Activated T-cell treated with anti-CD3 and anti-CD28 coated beads for 1 hour (primary cell): ENCODE measurements around the gene CELA2A.
"Not testable (repeated sequence)": the region's sequence is repeated elsewhere in the genome, so short reads cannot be mapped to it uniquely, and the experiment has no call there.

Source experiments
- DNase-seq: peaks from one replicate; pipeline ENCODE4 v3.0.0-alpha.2; 2020; ENCODE audit warnings: low read depth

Gene CELA2A

DNA sequence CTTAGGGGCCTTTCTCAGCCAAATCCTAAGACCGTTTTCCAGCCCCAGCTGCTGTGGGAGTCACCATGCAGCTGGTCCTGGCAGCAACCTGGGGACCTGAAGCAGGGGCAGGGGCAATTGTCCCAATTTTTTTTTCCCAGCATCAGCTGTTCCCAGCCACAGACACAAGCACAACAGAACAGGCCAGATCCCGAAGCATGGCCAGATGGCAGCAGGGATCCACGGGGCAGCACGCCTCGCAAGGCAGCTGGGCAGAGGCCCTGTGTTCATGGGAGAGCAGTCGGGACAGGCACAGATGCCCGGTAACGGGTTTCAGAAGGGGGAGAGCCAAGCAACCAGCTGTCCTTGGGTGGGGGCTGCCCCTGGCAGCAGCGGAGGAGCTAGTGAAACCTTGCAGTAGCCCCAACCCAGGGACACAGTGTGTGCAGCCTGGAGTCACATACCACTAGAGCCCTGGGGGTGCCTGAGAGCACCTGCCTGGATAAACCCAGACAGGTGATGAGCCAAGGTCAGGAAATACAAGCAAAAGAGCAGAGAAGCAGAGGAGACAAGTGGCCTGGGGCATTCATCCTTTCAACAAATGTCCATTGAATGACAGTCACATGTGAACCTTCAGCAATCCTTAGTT is 13.4 kb downstream of the CELA2A start:
- not testable (repeated sequence) for DNase-seq

DNA sequence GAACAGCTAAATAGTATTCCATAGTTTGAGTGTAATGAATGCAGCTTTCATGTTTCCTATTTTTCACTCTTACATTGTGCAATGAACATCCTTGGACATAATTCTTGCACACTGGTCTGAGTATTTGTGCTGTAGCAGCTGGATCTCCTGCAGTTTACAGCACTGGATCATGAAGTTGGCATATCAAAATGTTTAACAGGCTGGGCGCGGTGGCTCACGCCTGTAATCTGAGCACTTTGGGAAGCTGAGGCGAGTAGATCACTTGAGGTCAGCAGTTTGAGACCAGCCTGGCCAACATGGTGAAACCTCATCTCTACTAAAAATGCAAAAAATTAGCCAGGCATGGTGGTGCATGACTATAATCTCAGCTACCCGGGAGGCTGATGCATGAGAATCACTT is 14.5 kb downstream of the CELA2A start:
- not testable (repeated sequence) for DNase-seq

DNA sequence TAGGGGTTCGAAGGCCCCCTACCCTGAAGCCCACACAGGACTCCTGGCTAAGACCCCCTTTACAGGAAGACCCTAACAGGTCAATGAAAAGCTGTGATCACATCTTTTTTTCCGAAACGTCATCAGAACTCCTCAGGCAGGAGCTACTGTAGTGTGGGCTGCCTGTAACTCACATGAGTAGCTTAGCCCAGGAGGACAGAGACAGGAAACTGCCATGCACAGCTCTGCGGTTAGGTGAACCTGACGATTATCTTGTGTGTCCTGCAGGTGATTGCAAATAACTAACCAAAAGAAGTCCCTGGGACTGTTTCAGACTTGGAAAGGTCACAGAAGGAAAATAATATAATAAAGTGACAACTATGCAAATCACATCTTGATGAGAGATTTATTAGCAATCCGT is 15.2 kb downstream of the CELA2A start:
- not testable (repeated sequence) for DNase-seq

DNA sequence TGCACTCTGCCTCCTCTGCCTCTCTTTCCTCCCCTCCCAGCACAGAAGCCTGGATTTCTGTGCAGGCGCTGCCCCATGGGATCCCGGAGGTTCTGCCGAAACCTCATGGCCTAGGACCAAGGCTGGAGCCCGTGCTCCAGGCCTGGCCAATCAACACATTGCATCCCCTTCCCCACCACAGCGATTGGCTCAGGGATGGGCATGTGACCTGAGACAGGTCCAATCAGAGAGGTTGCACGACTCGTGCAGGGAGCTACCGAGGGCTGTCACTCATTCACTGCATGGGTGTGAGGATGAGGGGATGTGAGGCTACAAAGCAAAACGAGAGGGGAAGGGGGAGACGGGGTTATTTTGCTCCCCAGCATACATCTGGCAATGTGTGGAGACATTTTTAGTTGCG is 16.1 kb downstream of the CELA2A start:
- DNase-seq: no peak

DNA sequence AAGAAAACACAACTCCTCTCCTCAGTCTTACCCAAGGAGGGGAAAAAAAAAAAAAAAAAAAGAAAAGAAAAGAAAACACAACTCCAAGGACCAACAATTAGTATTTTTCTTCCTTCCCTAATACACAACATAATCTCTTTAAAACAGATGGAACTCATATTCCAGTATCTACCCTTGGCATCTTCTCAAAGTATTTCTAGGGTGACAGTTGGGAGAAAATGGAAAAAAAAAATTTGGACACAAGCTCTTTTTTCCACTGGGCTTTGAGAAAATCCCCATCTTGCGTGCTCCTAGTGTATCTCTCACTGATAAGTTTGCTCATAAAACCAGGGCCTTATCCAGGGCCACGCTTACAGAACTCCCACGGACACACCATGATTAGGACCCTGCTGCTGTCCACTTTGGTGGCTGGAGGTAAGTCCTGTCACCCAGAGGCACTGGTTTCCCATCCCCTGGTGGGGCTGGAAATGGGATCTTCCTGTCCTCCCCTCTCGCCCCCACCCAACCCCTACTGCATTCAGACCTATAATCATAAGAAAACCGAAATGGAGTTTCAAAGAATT is 19.3 kb downstream of the CELA2A start, which contains the start of gene CELA2B:
TSS of gene CELA2B (plus strand) at position 353 of the 563 bp plus-strand sequence. CDS start at position 375, 22 bp downstream.
- DNase-seq: no peak

DNA sequence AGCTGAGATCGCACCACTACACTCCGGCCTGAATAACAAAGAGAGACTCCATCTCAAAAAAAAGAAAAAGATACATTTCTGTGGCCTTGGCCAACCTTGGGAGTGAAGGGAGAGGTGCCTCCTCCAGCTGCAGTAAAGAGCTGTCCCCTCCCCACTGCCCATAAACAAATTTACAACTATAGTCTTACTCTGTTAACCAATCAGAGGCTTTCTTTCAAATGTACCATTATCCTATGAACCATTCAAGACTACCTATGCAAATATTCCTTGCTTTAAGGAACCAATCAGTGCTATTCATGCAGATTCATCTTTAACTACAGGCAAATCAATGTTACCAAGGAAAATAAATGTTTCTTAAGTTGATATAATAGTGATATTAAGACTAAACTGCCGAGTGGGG is 20.4 kb downstream of the CELA2A start:
- no peak for DNase-seq

DNA sequence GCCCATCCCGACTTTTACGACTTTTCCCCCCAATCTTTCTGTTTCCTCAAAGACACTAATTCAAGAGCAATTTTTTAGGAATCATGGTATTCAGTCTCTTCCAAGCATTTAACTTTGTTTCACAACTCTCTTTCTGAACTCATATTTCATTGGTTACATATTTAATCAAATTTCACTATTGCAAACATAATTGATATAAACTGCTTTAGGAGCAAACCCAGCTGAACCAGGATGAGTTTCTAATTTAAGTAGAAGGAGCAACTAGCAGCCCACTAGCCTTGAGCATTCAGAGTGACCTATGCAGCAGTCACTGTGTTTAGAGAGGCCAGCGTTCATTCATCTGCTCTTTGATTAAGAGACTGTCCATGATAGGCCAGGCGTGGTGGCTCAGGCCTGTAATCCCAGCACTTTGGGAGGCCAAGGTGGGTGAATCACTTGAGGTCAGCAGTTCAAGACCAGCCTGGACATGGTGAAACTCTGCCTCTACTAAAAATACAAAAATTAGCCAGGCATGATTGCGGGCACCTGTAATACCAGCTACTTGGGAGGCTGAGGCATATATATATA is 21.2 kb downstream of the CELA2A start:
- DNase-seq: no peak

DNA sequence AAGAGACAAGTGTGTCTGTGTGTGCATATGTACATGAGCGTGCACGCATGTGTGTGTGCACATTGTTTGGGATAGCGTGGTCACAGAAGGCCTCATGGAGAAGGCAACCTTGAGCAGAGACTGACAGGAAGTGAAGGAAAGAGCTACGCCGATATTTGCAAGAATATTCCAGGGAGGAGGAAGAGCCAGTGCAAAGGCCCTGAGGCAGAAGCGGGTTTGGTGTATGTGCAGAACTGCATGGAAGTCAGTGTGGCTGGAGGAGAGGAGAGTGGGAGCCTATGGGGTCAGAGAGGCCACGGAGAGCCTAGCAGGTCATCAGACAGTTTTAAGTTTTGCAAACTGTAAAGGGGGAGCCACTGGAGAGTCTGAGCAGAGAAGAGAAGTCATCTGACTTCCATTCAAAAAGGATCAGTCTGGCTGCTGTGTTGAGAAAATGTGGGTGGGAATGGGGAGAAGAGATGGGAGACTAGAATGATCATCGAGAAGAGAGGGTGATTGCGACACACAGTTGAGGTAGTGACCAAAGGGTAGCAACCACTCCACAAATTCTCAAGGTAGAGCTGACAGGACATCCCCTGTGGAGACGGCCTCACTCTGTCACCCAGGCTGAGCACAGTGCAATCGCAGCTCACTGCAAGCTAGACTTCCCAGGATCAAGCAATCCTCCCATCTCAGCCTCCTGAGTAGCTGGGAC is 23.3 kb downstream of the CELA2A start:
- DNase-seq: no peak

DNA sequence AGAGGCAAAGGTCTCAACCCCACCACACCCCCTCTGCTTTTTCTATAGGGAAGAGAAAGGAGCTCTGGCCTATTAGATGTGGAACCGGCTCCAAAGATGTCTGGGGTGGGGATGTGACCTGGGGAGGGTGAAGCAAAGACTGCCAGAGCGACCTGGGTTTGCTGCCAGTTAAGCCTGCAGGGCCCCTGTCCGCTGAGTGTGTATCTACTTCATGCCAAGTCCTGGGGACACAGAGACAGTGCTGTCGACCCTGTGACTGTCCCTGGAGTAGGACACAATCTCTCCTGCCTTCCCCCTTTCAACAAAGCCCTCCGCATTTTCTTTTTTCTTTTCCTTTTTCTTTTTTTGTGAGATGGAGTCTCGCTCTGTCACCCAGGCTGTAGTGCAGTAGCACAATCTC is 25.9 kb downstream of the CELA2A start:
- DNase-seq: not testable (repeated sequence)

DNA sequence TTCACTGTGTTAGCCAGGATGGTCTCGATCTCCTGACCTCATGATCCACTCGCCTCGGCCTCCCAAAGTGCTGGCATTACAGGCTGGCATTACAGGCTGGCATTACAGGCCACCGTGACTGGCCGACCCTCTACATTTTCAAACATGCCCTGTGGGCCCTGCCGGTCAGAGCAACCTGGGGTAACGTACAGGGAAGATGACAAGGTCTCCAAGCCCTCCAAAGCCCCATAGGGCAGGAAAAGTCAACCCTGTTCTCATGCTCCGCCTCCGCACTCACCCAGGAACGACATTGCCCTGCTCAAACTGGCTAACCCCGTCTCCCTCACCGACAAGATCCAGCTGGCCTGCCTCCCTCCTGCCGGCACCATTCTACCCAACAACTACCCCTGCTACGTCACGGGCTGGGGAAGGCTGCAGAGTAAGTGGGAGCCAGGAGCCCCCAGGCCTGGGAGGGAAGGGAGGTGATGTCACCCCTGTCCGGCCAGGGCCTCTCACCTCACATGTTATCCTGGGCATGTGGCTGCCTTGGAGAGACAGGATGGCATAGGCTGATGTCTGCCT is 26.5 kb downstream of the CELA2A start:
- not testable (repeated sequence) for DNase-seq

DNA sequence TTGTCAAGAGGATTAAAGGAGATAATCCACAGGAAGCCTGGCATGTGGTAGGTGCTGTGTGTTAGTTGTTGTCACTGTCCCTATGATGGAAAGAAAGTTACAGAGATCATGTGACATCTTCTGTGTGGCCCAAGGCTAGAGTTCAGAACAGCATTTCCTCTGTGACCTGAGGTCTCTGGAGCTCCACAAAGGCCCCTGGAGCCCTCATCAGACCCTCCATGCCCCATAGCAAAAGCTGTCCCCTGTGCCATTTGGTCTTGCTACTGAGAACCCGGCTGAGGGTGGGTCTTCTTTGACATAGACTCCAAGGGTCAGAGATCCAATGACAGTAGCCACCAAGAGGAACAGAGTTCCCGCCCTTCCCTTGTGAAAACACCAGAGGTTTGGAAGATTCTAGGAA is 27.4 kb downstream of the CELA2A start:
- no peak for DNase-seq

DNA sequence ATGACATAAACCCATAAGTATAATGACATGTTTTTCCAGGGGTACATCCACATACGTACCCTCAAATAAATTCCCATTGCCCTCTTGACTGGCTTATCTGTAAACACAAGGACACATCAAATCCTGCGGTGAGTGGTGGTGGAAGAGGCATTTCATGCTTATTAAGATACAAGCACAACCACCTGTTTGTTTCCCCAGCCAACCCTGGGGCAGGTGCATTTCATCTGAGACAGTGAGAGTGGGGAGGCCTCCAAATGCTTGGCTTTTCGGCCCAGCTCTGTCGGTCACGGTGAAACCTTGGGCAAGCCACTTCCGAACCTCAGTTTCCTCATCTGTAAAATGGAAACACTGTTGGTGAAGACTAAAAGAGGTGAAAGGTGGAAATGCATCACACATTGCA is 27.9 kb downstream of the CELA2A start:
- DNase-seq: not testable (repeated sequence)

DNA sequence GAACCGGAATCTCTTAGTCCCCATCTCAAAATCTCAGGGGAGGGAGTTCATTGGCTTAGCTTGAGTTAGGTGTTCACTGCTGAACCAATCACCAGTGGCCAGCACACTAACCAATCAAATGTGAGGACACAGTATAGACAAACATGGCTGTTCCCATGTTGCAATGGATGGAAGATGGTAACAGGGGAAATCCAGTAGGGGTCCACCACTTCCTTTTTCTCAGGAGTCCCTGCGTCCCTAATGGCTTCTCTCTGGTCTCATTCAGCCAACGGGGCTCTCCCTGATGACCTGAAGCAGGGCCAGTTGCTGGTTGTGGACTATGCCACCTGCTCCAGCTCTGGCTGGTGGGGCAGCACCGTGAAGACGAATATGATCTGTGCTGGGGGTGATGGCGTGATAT is 29.1 kb downstream of the CELA2A start:
- no peak for DNase-seq

DNA sequence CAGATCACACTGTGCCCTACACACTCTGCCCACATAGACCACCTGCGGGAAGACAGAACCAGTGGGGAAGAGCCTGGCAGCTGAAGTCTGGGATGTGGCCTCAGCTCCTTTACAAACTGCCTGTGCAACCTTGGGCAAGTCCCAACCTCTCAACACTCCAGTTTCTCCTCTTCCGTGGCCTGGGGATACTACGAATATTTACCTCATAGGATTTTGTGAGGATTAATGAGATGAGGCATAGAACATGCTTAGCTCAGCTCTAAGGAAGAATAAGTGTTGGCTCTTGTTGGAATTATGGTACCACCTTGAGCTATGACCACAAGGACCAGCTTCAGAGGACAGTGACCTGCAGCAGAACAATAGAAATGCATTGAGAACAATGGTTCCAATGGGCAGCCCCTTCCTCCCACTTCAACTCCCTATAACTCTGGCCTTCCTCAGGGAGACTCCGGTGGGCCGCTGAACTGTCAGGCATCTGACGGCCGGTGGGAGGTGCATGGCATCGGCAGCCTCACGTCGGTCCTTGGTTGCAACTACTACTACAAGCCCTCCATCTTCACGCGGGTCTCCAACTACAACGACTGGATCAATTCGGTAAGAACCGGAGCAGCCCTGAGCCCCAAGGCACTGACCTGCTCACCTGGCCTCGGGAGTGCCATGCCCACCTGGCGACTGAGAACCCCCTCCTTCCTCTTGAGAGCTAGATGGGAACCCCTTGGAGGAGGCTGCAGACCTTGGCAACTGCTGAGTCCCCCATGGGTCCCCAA is 30.5 kb downstream of the CELA2A start:
- DNase-seq: not testable (repeated sequence)

DNA sequence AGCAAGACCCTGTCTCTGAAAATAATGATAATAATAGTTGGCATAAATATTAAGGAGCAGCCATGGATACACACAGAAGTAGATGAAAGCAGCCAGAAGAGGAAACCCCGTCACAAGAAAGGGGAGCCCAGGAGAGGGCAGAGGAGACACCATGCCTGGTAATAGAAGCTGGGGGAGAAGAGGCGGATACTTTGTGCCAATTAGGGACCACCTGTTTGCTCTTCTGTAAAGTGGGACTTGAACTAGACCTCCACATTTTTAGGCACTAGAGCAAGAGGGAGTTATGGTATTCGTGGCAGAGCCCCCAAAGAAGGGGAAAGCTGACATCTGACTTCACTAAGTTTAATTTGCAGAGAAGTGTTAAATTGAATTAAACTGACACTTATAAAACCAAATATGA is 31.8 kb downstream of the CELA2A start:
- DNase-seq: no peak

DNA sequence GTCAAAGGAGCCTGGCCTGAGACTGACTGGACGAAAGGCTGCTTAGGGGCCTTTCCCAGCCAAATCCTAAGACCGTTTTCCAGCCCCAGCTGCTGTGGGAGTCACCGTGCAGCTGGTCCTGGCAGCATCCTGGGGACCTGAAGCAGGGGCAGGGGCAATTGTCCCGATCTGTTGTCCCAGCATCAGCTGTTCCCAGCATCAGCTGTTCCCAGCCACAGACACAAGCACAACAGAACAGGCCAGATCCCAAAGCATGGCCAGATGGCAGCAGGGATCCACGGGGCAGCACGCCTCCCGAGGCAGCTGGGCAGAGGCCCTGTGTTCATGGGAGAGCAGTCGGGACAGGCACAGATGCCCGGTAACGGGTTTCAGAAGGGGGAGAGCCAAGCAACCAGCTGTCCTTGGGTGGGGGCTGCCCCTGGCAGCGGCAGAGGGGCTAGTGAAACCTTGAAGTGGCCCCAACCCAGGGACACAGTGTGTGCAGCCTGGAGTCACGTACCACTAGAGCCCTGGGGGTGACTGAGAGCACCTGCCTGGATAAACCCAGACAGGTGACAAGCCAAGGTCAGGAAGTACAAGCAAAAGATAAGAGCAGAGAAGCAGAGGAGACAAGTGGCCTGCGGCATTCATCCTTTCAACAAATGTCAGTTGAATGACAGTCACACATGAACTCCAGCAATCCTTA is 32.7 kb downstream of the CELA2A start:
- DNase-seq: no peak

DNA sequence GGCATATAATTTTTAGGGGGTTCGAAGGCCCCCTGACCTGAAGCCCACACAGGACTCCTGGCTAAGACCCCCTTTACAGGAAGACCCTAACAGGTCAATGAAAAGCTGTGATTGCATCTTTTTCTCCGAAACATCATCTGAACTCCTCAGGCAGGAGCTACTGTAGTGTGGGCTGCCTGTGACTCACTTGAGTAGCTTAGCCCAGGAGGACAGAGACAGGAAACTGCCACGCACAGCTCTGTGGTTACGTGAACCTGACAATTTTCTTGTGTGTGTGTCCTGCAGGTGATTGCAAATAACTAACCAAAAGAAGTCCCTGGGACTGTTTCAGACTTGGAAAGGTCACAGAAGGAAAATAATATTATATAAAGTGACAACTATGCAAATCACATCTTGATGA is 34.5 kb downstream of the CELA2A start:
- DNase-seq: not testable (repeated sequence)

DNA sequence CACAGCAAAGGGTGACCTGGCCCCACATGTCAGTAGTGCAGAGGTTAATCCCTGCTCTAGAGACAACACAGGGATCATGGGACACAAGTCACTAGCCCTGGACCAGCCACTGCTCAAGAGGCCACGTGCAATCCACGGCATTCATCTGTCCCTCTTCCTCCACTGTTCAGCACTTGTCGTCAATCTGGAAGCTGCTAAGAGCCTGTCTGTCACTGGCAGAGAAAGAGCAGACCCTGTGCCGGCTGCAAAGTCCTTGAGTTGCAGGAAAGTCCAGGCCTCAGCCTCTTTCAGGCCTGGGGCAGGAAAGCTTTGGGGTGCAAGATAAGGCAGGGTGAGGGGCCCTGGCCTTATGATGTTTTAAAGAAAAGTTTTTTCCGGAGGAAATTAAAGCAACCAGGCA is 36.1 kb downstream of the CELA2A start:
- DNase-seq: no peak

DNA sequence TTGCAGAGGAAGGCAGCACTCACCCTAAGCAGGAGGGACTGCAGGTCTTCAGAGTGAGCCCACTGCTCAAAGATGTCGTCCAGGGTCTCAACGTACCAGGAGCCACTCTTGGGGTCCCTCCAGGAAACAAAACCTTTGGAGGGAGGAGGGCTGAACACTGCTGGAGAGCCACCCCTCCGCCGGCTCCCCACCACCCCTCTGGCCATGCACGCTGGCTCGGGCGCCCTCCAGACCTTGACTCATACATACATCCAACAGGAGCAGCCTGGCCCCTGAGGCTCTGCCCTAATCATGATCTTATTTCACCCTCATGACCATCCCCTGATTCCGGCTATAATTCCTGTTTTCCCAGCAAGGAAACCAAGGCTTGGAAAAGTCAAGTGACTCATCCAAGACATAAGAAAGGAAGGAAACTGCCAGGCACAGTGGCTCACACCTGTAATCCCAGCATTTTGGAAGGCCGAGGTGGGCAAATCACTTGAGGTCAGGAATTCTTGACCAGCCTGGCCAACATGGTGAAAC is 37.4 kb downstream of the CELA2A start:
- DNase-seq: no peak

DNA sequence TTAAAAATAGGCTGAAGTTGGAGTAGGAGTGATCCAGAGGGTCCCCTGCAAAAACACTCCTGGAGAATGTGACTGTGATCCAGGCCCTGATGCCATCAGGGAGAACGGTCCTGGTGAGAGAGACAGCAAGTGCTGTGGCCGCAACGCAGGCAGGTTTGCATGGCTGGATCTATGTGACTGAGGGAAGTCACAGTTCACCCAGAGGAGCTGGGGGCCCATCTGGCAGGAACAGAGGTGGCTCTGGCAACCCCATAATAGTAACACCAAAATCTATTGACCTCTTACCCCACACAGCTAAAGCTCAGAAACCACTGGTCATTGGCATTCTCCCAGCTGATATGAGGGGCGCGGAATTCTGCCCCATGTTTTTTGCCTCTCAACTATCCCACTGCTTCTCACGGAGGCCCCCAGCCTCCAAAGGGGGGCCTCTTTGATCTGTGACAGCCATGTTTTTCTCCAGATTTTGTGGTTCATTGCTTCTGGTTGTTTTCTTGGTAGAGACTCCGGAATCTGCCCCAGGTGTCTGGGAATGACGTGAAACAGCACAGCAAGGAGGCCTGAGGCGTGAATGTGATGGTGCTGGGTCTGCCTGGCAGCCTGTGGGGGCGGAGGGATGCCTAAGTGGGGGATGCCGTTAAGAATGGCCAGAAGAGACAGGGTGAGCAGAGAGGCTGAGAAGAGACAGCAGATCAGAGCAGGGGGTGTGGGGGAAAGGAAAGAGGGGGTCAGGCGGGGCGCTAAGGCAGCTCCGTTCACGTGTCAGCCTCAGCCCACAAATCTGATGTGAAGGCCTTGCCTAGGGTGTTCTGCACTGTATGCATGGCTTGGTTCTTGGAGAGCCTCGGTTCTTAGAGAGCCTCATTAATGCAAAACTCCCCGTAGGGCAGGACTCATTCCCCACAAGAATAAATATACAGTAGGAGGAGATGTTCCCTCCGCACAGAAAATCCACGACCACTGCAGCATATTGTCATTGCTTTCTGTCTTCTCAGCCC is 43.9 kb downstream of the CELA2A start:
- DNase-seq: no peak
